ENCODE results near the gene USP2.
A peak's percentile ranks its signal among the peaks of the same experiment; 100 is the strongest.
"Not testable (repeated sequence)": the region's sequence is repeated elsewhere in the genome, so short reads cannot be mapped to it uniquely, and the experiment has no call there.

Gene USP2

DNA sequence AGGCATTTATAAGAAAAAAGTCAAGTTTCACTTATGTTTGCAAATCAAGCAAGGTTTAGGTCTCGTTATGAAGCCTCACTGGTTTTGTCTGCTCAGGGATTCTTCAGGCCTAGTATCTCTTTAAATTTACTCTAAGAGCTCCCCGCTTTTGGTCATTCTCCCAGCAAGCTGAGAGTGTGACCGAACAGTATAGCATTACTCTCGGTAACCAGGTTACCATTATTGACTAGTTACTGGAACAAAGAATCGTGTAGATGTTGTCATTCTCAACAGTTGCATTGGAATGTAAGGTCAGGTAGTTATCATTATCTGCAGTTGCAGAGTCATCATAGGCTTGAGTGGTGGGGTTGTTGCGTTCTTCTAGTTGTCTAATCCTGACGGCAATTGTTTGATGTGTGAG lies 9.8 kb upstream of the USP2 start:
- Histone ChIP-seq H3K9me3 (ENCODE audit: control insufficient read depth in 2 of 2, low read length in 2 of 2) (no peaks in the 10 kb centered on the region), H3K36me3 (ENCODE audit: control insufficient read depth in 2 of 2, insufficient read depth in 2 of 2, low read length in 2 of 2) (no peaks in the 10 kb centered on the region), H3K4me1 (ENCODE audit: control insufficient read depth, insufficient read depth, low read length) (no peaks in the 10 kb centered on the region), H3K27ac (ENCODE audit: low read length) (no peak overlapping the region), H3K4me3 (ENCODE audit: low read length in 2 of 2) (no peak overlapping the region), H3K9ac (ENCODE audit: low read length in 2 of 2) (no peak overlapping the region), H3K27me3 (ENCODE audit: control insufficient read depth in 1 of 2, insufficient read depth in 2 of 2, low read length in 2 of 2) (no peaks in the 10 kb centered on the region)

DNA sequence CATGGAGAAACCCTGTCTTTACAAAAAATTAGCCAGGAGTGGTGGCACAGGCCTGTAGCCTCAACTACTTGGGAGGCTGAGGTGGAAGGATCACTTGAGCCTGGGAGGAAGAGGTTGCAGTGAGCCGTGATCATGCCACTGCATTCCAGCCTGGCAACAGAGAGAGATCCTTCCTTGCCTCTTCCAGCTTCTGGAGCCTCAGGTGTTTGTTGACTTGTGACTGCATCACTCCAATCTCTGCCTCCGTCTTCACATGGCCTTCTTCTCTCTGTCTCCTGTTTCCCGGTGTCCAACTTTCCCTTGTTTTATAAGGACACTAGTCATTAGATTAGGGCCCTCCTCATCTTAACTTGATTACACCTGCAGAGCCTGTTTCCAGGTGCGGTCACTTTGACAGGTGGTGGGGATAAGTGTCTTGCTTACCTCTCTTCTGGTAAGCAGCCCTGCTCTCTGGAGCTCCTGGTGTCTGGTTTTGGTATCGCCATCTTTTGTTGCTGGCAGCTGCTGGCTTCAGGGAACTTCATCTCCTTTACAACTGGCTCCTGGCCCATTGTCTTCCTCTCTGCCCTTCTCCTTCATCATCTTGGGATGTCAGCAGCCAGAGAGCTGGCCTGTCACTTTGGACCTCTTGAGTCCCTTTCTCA lies 8.2 kb upstream of the USP2 start:
- H3K9me3 ChIP-seq (ENCODE audit: control insufficient read depth in 2 of 2, low read length in 2 of 2) = no peaks in the 10 kb centered on the region
- H3K36me3 ChIP-seq (ENCODE audit: control insufficient read depth in 2 of 2, insufficient read depth in 2 of 2, low read length in 2 of 2) = no peaks in the 10 kb centered on the region
- H3K27me3 ChIP-seq (ENCODE audit: control insufficient read depth in 1 of 2, insufficient read depth in 2 of 2, low read length in 2 of 2) = no peaks in the 10 kb centered on the region
- H3K4me1 ChIP-seq (ENCODE audit: control insufficient read depth, insufficient read depth, low read length) = no peaks in the 10 kb centered on the region
- no peak overlapping the region for H3K9ac ChIP-seq (ENCODE audit: low read length in 2 of 2)
- H3K4me3 ChIP-seq (ENCODE audit: low read length in 2 of 2) = no peak overlapping the region
- no peak overlapping the region for H3K27ac ChIP-seq (ENCODE audit: low read length)

DNA sequence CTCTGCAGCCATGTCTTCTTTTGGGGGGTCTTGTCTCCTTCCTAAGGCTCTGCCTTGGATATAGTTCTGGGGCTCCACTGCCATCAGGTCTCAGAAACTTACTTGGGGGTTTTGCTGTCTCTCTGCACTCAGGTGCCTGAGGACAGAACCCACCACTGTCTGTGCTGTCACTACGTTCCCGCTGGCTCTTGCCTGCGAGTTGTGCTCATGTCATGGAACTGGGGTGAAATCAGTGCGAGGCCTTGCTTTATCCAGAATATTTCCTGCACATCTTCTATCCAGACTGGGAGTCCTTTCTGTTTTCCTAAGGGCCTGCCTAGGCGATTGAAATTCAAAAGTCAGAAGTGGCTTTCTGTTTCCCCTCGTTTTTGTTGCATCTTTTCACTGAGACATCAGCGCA lies 6.6 kb upstream of the USP2 start:
- no peaks in the 10 kb centered on the region for H3K27me3 ChIP-seq (ENCODE audit: control insufficient read depth in 1 of 2, insufficient read depth in 2 of 2, low read length in 2 of 2)
- no peak overlapping the region for H3K27ac ChIP-seq (ENCODE audit: low read length)
- H3K4me1 ChIP-seq (ENCODE audit: control insufficient read depth, insufficient read depth, low read length) = no peaks in the 10 kb centered on the region
- no peaks in the 10 kb centered on the region for H3K9me3 ChIP-seq (ENCODE audit: control insufficient read depth in 2 of 2, low read length in 2 of 2)
- no peaks in the 10 kb centered on the region for H3K36me3 ChIP-seq (ENCODE audit: control insufficient read depth in 2 of 2, insufficient read depth in 2 of 2, low read length in 2 of 2)
- H3K9ac ChIP-seq (ENCODE audit: low read length in 2 of 2) = no peak overlapping the region
- no peak overlapping the region for H3K4me3 ChIP-seq (ENCODE audit: low read length in 2 of 2)

DNA sequence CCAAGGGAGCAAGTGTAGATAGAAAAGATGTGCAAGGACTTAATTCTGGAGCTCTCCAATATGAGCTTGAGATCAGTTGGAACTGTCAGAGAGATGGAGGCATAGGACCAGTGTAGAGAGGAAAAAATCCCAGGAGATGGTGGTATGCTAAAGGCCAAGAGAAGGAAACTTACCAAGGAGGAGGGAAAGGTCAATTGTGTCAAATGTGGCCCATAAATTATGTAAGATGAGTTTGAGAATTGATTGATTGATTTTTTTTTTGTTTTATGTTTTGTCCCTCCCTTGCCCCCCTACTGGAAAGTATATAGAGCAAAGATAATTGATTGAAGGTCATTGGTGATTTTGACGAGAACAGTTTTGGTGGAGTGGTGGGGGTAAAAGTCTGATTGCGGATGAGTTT lies 2.8 kb upstream of the USP2 start:
- Histone ChIP-seq H3K36me3 (ENCODE audit: control insufficient read depth in 2 of 2, insufficient read depth in 2 of 2, low read length in 2 of 2) (no peaks in the 10 kb centered on the region), H3K4me1 (ENCODE audit: control insufficient read depth, insufficient read depth, low read length) (peaks cover 21% of the 10 kb centered on the region), H3K9ac (ENCODE audit: low read length in 2 of 2) (no peak overlapping the region), H3K4me3 (ENCODE audit: low read length in 2 of 2) (no peak overlapping the region), H3K27ac (ENCODE audit: low read length) (no peak overlapping the region), H3K9me3 (ENCODE audit: control insufficient read depth in 2 of 2, low read length in 2 of 2) (no peaks in the 10 kb centered on the region), H3K27me3 (ENCODE audit: control insufficient read depth in 1 of 2, insufficient read depth in 2 of 2, low read length in 2 of 2) (no peaks in the 10 kb centered on the region)

DNA sequence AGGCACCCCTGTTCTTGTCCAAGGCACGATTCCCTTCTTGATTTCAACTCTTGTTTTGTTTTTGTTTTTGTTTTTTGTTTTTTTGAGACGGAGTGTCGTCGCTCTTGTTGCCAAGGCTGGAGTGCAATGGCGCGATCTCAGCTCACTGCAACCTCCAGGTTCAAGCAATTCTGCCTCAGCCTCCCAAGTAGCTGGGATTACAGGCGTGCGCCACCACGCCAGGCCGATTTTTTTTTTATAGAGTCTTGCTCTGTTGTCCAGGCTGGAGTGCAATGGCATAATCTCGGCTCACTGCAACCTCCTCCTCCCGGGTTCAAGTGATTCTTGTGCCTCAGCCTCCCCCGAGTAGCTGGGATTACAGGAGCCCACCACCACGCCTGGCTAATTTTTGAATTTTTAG lies 1.0 kb upstream of the USP2 start:
- H3K4me3 ChIP-seq (ENCODE audit: low read length in 2 of 2) = peak overlapping the region in 1 of 2 donors; percentile 86

DNA sequence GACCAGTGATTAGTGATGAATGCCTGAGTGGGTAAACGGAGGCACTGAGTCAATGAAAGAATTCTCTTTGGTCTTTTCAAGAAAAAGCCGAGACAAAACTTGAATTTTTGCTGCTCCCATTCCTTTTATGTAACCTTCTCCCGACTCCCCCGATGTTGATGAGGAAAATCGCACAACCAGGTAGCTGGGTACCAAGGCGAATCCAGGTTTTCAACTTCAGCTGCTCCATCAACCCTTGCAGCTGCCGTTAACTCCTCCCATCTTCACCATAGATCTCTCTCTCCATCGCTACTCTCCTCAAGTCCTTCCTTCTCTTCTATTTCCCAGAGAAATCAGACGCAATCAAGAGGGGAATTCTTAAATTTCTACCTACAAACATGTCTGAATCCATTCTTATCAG lies 611 bp upstream of the USP2 start:
- Histone ChIP-seq H3K27me3 (ENCODE audit: control insufficient read depth in 1 of 2, insufficient read depth in 2 of 2, low read length in 2 of 2) (no peaks in the 10 kb centered on the region), H3K9me3 (ENCODE audit: control insufficient read depth in 2 of 2, low read length in 2 of 2) (no peaks in the 10 kb centered on the region), H3K4me1 (ENCODE audit: control insufficient read depth, insufficient read depth, low read length) (peaks cover 26% of the 10 kb centered on the region), H3K4me3 (ENCODE audit: low read length in 2 of 2) (peak overlapping the region; percentile 54 to 86), H3K9ac (ENCODE audit: low read length in 2 of 2) (peak overlapping the region; percentile 51 to 57), H3K27ac (ENCODE audit: low read length) (peak overlapping the region; percentile 67), H3K36me3 (ENCODE audit: control insufficient read depth in 2 of 2, insufficient read depth in 2 of 2, low read length in 2 of 2) (no peaks in the 10 kb centered on the region)

More for the DNA sequence above, 1.0 kb upstream of the USP2 start:
- H3K27ac ChIP-seq (ENCODE audit: low read length); H3K9ac ChIP-seq (ENCODE audit: low read length in 2 of 2); H3K9me3 ChIP-seq (ENCODE audit: control insufficient read depth in 2 of 2, low read length in 2 of 2); H3K36me3 ChIP-seq (ENCODE audit: control insufficient read depth in 2 of 2, insufficient read depth in 2 of 2, low read length in 2 of 2); H3K27me3 ChIP-seq (ENCODE audit: control insufficient read depth in 1 of 2, insufficient read depth in 2 of 2, low read length in 2 of 2): not testable (repeated sequence)
- peaks cover 22% of the 10 kb centered on the region for H3K4me1 ChIP-seq (ENCODE audit: control insufficient read depth, insufficient read depth, low read length)

DNA sequence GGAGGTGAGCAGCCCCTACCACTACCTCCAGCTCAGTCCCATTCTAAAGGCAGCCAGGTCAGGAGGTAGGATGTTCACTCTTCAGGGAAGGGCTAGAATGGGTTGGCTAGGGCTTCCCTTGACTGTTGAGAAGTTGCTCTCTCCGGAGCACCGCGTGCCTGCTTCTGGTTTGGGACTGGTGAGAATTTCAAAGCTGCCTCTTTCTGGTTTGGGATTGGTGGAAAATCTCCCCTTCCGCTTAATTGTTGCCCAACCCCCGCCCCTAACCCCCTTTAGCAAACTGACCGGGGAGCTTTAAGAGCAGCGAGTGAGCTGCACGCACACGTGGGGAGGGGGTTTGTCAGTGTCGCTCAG lies 686 bp downstream of the USP2 start:
- H3K27me3 ChIP-seq (ENCODE audit: control insufficient read depth in 1 of 2, insufficient read depth in 2 of 2, low read length in 2 of 2) = no peaks in the 10 kb centered on the region
- no peaks in the 10 kb centered on the region for H3K9me3 ChIP-seq (ENCODE audit: control insufficient read depth in 2 of 2, low read length in 2 of 2)
- H3K27ac ChIP-seq (ENCODE audit: low read length) = peak overlapping the region; percentile 67
- peak overlapping the region; percentile 74 to 86 for H3K4me3 ChIP-seq (ENCODE audit: low read length in 2 of 2)
- H3K4me1 ChIP-seq (ENCODE audit: control insufficient read depth, insufficient read depth, low read length) = peaks cover 39% of the 10 kb centered on the region
- H3K36me3 ChIP-seq (ENCODE audit: control insufficient read depth in 2 of 2, insufficient read depth in 2 of 2, low read length in 2 of 2) = no peaks in the 10 kb centered on the region
- peak overlapping the region; percentile 60 to 88 for H3K9ac ChIP-seq (ENCODE audit: low read length in 2 of 2)

DNA sequence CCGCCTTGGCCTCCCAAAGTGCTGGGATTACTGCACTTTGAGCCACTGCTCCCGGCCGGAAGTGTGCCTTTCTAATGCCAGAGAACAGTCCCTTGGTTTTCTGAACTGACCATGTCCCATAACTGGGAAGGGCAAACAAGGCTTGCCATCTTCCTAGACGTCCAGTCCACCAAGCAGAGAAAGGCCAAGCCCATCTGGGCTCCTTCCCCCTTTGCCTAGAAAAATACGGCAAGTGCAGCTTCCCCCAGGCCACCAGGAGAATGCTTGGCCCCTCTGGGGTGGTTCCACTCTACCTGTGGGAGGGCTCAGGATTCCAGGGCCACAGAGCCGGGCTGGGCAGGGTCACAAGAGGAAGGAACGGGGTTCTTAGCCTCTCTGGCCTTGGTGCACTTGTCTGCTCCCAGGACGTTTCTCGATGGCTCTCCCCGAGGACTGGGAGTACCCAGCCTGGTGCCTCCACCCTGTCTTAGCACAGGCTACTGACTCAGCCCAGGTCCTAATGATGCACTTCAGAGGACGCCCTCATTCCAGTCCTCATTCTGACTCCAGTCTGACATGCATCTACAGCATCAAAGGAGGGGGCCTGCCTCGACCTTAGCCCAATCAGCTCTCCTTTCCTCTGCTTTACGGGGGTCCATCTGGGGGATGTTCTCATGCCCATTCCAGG lies 1.2 kb downstream of the USP2 start:
- peak overlapping the region; percentile 74 to 86 for H3K4me3 ChIP-seq (ENCODE audit: low read length in 2 of 2)
- no peak overlapping the region for H3K27ac ChIP-seq (ENCODE audit: low read length)

DNA sequence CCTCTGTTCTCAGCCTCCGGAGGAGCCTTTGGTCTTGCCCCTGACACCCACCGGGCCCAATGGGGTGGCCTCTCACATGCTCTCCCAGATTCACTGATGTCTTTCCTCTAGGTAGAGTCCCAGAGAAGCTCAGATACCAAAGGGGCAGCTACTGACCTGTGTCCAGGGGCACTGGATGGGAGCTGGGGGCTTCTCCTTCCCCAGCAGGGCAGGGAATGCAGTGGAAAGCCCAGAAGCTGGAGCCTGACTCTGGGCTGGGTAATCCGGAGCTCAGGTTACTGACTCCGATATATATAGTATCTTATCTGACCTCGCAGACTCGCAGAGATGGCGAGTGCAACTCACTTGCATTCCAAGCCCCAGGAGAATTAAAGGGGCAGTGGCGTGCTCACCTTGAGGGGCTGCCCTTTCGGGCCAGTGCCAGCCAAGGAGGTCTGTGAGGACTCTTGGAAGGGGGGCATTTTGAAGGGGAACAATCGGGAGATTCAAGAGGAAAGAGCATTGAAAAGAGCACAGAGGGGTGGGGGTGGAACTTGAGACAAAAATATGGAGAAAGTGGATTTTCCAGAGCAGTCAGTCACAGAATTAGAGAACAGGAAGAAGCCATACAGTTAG lies 2.5 kb downstream of the USP2 start:
- Histone ChIP-seq H3K4me1 (ENCODE audit: control insufficient read depth, insufficient read depth, low read length) (peaks cover 57% of the 10 kb centered on the region), H3K4me3 (ENCODE audit: low read length in 2 of 2) (no peak overlapping the region), H3K27me3 (ENCODE audit: control insufficient read depth in 1 of 2, insufficient read depth in 2 of 2, low read length in 2 of 2) (no peaks in the 10 kb centered on the region), H3K9me3 (ENCODE audit: control insufficient read depth in 2 of 2, low read length in 2 of 2) (no peaks in the 10 kb centered on the region), H3K9ac (ENCODE audit: low read length in 2 of 2) (no peak overlapping the region), H3K36me3 (ENCODE audit: control insufficient read depth in 2 of 2, insufficient read depth in 2 of 2, low read length in 2 of 2) (no peaks in the 10 kb centered on the region), H3K27ac (ENCODE audit: low read length) (peak overlapping the region; percentile 11)

More for the DNA sequence above, 1.2 kb downstream of the USP2 start:
- Histone ChIP-seq H3K4me1 (ENCODE audit: control insufficient read depth, insufficient read depth, low read length) (peaks cover 44% of the 10 kb centered on the region), H3K9ac (ENCODE audit: low read length in 2 of 2) (peak overlapping the region in 1 of 2 donors; percentile 60), H3K9me3 (ENCODE audit: control insufficient read depth in 2 of 2, low read length in 2 of 2) (no peaks in the 10 kb centered on the region), H3K36me3 (ENCODE audit: control insufficient read depth in 2 of 2, insufficient read depth in 2 of 2, low read length in 2 of 2) (no peaks in the 10 kb centered on the region), H3K27me3 (ENCODE audit: control insufficient read depth in 1 of 2, insufficient read depth in 2 of 2, low read length in 2 of 2) (no peaks in the 10 kb centered on the region)

DNA sequence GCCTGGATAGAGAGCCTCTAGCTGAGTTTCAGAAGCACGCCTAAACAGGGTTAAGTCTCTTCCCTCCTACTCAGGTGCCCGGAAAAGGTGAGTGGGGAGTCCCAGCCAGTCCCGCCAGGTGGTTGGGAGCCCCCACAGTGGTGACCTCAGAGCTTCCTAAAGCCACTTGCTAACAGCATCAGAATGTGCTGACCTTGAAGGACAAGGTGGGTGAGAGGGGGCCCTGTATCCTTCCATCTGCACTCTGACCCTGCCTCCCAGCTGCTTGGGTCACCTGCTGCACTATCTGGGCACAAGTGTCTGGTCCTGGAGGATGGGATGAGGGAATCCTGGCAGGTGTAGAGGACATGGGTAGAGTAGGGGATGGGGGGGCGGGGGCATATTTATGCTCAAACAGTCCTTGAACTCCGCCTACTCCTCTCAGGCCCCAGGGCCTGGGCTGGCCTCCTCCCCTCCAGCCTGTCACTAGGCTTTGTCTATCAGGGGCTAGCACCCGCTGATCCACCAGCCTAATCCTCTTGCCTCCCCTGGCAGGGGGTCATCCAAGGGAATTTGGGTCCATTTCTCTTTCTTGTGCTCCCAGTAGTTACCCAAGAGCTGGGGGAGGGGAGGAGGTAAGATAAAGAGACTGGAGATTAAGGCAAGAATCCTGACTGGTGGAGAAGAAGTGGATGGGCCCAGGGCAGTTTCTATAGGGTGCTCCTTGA lies 3.4 kb downstream of the USP2 start:
- H3K4me3 ChIP-seq (ENCODE audit: low read length in 2 of 2) = no peak overlapping the region
- no peaks in the 10 kb centered on the region for H3K27me3 ChIP-seq (ENCODE audit: control insufficient read depth in 1 of 2, insufficient read depth in 2 of 2, low read length in 2 of 2)
- peak overlapping the region; percentile 69 for H3K27ac ChIP-seq (ENCODE audit: low read length)
- H3K4me1 ChIP-seq (ENCODE audit: control insufficient read depth, insufficient read depth, low read length) = peaks cover 66% of the 10 kb centered on the region
- H3K9ac ChIP-seq (ENCODE audit: low read length in 2 of 2) = no peak overlapping the region
- no peaks in the 10 kb centered on the region for H3K9me3 ChIP-seq (ENCODE audit: control insufficient read depth in 2 of 2, low read length in 2 of 2)
- H3K36me3 ChIP-seq (ENCODE audit: control insufficient read depth in 2 of 2, insufficient read depth in 2 of 2, low read length in 2 of 2) = no peaks in the 10 kb centered on the region

Data from stomach smooth muscle (tissue), 2 donors.